SK-N-MC (cell line): ENCODE measurements around the gene PSMD10.

Experiments
- DNase-seq: peaks from one replicate; pipeline ENCODE4 v3.0.0-alpha.2; 2011; ENCODE audit warnings: low read depth, low spot score
- H3K27ac ChIP-seq: fragments of 200-600 bp; sonication (generic); 2 replicates; pipeline ENCODE4 v1.5.1; 2016; ENCODE audit warnings: mixed run types
- H3K36me3 ChIP-seq: fragments of 200-600 bp; sonication (generic); 2 replicates; pipeline ENCODE4 v1.6.1; 2017; ENCODE audit warnings: antibody characterized with exemption, low read length, mixed read lengths; ENCODE audit not compliant: insufficient read depth
- H3K4me3 ChIP-seq: fragments of 200-600 bp; sonication (generic); 2 replicates; pipeline ENCODE4 v1.5.1; 2016
- H3K9ac ChIP-seq: fragments of 200-600 bp; sonication (generic); 2 replicates; pipeline ENCODE4 v1.8.0; 2017; ENCODE audit warnings: mixed run types, mixed read lengths; ENCODE audit not compliant: insufficient read length
- H3K9me3 ChIP-seq: fragments of 200-600 bp; sonication (generic); 2 replicates; pipeline ENCODE4 v1.6.1; 2017; ENCODE audit warnings: low read depth, mild to moderate bottlenecking, antibody characterized with exemption, low read length, moderate library complexity, mixed read lengths
- EZH2 ChIP-seq: fragments of 200-600 bp; sonication (generic); IDR thresholded peaks from one replicate; pipeline ENCODE4 v1.6.1; 2017; ENCODE audit warnings: antibody characterized with exemption
- FOXP2 ChIP-seq: optimal IDR thresholded peaks from 2 replicates; pipeline ENCODE3; 2011; ENCODE audit warnings: mild to moderate bottlenecking, moderate library complexity; ENCODE audit not compliant: insufficient read depth; ENCODE audit errors: extremely low read length, control extremely low read depth
- POLR2AphosphoS5 ChIP-seq: IDR thresholded peaks from 2 replicates; pipeline ENCODE4 v1.6.1; 2012; ENCODE audit warnings: mild to moderate bottlenecking, low read depth, low read length, borderline replicate concordance

PSMD10 gene, protein sequence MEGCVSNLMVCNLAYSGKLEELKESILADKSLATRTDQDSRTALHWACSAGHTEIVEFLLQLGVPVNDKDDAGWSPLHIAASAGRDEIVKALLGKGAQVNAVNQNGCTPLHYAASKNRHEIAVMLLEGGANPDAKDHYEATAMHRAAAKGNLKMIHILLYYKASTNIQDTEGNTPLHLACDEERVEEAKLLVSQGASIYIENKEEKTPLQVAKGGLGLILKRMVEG

DNA sequence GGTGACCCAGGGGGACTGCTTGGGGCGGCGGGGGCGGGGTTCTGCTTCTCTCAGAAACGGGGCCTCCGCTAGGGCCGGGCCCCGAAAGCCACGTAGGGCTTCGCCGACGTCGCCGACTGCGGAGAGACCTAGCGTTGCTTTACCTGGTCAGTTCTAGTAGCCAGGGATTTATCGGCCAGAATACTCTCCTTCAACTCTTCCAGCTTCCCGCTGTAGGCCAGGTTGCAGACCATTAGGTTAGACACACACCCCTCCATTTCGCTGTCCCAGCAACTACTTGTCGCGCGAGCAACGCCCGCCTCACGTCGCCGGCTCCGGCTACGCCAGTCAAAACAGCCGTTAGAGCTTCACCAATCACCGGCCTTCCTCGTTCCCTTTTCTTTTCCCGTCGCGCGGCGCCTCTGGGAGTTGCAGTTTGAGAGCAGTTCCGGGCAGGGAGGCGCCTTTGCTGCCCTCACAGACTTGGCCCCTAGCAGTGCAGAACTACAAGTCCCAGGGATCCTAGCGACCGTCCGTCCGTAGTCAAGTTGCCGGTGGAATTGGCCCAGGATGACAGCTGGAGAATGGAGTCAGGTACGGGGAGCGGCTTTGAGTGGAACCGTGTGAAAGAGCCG lies at the start of gene PSMD10, which contains the start of gene ATG4A:
Gene PSMD10, minus strand, starts transcription at position 279 of the 614 bp plus-strand sequence. Its CDS starts 22 bp downstream, at position 257.
Gene ATG4A, plus strand, starts transcription at position 515 of the 614 bp plus-strand sequence. Its CDS starts 49 bp downstream, at position 564.
- Histone ChIP-seq H3K36me3 (peaks cover 7% of the 10 kb centered on the region; the same call in 1 of the 2 replicates), H3K27ac (peak within 1 kb of the TSS; percentile 34; the same call in 1 of the 2 replicates), H3K4me3 (peak within 1 kb of the TSS; percentile 80), H3K9ac (peak within 1 kb of the TSS; percentile 83), H3K9me3 (no peaks in the 10 kb centered on the region)
- DNase-seq = peak; percentile 51
- peak; percentile 67 for TF ChIP-seq POLR2AphosphoS5
- no peak for TF ChIP-seq FOXP2

DNA sequence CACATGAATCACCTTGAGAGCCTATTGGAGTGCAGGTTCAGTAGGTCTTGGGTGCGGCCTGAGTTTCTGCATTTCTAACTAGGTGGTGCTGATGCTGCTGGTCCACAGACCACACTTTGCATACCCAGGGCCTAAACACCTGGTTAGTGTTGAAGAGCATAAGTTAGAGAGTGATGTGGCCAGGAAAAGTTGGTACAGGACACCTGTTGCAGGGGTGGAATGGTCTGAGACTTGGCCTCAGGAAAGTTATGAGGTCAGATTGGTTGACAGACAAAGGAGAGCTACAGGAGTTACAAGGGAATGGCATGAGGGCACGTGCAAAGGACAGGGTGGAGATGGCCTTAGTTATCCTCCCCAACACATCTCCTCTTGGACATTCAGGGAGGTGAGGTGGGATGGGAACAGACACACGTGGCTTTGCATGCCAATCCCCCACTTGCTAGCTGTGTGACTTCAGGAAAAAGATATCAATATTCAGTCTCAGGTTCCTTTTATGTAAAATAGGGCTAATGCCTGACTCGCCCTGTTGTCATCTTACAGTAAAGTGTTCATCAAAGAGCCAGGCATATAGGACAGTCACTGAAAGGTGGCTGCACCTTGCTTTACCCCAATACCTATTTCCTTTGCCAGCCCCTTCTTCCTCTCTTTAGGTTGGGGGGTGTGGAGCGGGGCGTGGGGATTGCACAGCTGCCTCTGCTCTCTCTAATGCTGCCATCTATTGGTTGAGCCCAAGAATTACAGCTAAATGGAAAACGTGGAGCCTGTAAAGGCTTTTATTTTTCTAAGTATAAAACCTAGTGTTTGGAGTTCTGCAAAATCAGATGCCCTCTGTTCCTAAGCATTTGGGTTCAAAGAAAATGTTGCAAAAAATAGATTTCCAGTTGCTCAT lies 47.7 kb upstream of the PSMD10 start:
- Histone ChIP-seq H3K27ac (no peak overlapping the region), H3K9ac (no peak overlapping the region), H3K36me3 (no peaks in the 10 kb centered on the region), H3K9me3 (no peaks in the 10 kb centered on the region), H3K4me3 (no peak overlapping the region)
- TF ChIP-seq FOXP2 = no peak
- no peak for TF ChIP-seq EZH2
- no peak for TF ChIP-seq POLR2AphosphoS5
- DNase-seq = no peak

DNA sequence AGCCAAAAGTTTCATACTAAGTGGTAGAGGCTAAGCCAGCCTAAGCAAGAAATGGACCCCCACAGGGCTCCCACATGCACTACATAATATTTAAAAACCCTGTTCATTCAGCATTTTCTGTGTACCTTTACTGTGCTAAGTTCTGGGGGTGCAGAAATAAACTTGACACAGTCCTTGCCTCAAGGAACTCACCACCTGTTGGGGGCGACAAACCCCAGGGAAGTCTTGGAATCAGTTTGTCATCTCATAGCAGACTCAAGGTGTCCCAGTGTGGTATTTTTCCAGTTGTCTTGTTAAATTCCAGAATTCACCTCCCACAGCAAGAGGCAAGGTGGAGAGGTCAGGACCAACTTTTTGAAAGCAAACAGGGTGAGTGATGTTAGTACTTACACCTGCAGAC lies 43.4 kb upstream of the PSMD10 start:
- TF ChIP-seq FOXP2 (no peak), EZH2 (no peak), POLR2AphosphoS5 (no peak)

DNA sequence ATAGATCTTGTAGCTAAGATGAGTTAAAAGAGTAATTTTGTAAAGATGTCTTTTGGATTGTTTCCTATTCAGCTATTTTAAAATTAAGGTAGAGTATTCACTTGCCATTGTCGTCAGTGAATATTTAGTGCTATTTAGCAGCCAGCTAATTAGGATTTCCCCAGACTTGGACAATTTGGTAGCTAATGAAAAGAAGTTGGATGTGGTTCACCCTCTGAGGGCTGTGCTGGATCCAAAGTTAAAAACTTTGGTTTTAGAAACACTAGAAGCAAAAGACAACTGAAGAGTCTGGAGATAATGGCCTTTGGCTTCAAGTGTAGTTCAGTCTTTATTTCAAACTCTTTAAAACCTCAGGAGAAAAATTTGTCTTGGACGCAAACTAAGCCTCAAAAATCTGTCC lies 41.5 kb upstream of the PSMD10 start:
- Histone ChIP-seq H3K9me3 (no peaks in the 10 kb centered on the region), H3K27ac (no peak overlapping the region), H3K36me3 (no peaks in the 10 kb centered on the region), H3K9ac (no peak overlapping the region), H3K4me3 (no peak overlapping the region)
- TF ChIP-seq FOXP2 (no peak), POLR2AphosphoS5 (no peak), EZH2 (no peak)
- DNase-seq = no peak

More for the DNA sequence above, 43.4 kb upstream of the PSMD10 start:
- no peak for DNase-seq
- H3K9ac ChIP-seq = no peak overlapping the region
- H3K27ac ChIP-seq = no peak overlapping the region
- no peak overlapping the region for H3K4me3 ChIP-seq
- H3K9me3 ChIP-seq = no peaks in the 10 kb centered on the region
- H3K36me3 ChIP-seq = no peaks in the 10 kb centered on the region

DNA sequence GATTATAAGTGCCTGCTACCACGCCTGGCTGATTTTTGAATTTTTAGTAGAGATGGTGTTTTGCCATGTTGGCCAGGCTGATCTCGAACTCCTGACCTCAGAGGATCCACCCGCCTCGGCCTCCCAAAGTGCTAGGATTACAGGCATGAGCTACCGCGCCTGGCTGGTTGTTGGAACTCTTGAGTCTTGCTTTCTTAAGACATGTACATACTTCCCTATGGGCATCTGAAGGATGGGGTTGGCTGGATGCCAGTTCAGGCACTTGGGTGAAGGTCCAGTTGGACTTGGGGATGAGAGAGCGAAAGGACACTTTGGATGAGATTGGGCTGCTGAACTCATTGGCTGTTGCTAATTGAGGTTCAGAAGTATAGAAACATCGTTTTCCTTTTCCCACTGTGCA lies 40.7 kb upstream of the PSMD10 start:
- TF ChIP-seq POLR2AphosphoS5 (no peak), FOXP2 (no peak), EZH2 (no peak)
- H3K36me3 ChIP-seq = no peaks in the 10 kb centered on the region
- H3K4me3 ChIP-seq = no peak overlapping the region
- no peak overlapping the region for H3K9ac ChIP-seq
- no peak for DNase-seq
- H3K27ac ChIP-seq = no peak overlapping the region
- H3K9me3 ChIP-seq = no peaks in the 10 kb centered on the region

DNA sequence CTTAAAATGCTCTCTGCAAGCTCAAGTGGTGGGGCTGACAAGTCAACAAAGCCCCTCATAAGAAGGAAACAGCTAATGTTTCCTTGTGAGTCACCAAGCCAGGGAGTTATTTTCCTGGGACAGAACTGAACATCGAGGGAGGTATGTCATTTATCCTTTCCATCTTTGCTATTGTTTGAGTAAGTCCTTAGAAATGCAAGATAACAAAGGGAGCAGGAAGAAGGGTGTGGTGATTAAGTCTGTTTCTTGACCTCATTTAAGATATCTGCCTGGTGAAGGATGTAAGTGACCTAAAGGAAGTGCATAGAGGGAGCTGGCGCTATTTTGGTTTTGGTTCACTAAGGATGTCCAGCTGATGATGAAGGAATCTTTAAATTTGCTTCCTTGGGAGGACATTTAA lies 40.1 kb upstream of the PSMD10 start:
- no peak for DNase-seq

DNA sequence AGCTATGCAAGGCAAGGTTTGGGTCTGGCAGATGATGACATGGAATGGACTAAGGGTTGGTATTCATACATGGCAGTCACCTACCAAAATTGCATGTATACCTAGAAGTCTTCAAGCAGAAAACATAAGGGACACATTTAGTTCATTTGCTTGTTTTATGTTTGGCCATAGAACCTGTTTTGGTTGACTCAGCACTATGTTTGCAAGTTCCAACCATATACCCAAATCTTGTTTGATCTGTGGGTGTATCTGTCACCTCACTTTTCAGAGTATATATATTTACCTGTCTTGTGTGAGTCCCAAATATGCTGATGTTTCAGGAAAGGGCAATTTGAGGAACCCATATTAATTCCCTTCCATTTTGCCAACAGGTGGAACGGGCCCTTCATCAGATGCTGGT lies 39.5 kb upstream of the PSMD10 start:
- TF ChIP-seq EZH2 (no peak), POLR2AphosphoS5 (no peak), FOXP2 (no peak)
- no peak overlapping the region for H3K27ac ChIP-seq

More for the DNA sequence above, 40.1 kb upstream of the PSMD10 start:
- no peaks in the 10 kb centered on the region for H3K36me3 ChIP-seq
- H3K9me3 ChIP-seq = no peaks in the 10 kb centered on the region
- no peak overlapping the region for H3K27ac ChIP-seq
- H3K4me3 ChIP-seq = no peak overlapping the region
- TF ChIP-seq POLR2AphosphoS5 = no peak
- TF ChIP-seq FOXP2 = no peak
- no peak for TF ChIP-seq EZH2
- no peak overlapping the region for H3K9ac ChIP-seq

DNA sequence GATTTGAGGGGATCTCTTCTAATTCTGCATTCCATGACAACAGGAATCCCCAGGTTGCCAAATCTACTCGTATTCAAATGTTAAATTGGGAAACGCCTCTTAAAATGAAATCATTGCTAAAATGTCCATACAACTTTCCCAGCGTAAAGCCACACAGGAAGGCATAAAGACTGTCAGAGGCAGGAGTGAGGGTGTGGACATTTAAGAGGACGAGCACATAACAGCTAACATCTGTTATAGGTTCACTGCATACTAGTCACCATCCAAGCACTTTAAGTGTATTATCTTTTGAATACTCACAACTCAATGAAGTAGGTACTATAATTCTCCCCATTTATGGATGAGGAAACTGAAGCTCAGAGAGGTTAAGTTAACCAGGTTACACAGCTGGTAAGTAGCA lies 35.8 kb upstream of the PSMD10 start:
- H3K27ac ChIP-seq = no peak overlapping the region
- TF ChIP-seq POLR2AphosphoS5 (no peak), EZH2 (no peak), FOXP2 (no peak)
- H3K4me3 ChIP-seq = no peak overlapping the region

More for the DNA sequence above, 39.5 kb upstream of the PSMD10 start:
- Histone ChIP-seq H3K4me3 (no peak overlapping the region), H3K36me3 (no peaks in the 10 kb centered on the region), H3K9me3 (no peaks in the 10 kb centered on the region), H3K9ac (no peak overlapping the region)
- no peak for DNase-seq

More for the DNA sequence above, 35.8 kb upstream of the PSMD10 start:
- DNase-seq = no peak
- H3K36me3 ChIP-seq = no peaks in the 10 kb centered on the region
- H3K9ac ChIP-seq = no peak overlapping the region
- H3K9me3 ChIP-seq = no peaks in the 10 kb centered on the region
